Measurements from ENCODE around the gene SDK2. TPM values are rescaled to one million over a fixed set of nuclear protein-coding genes. Genes with fewer than 3 reads are reported as not detected.

Gene SDK2
- total RNA-seq, 1 donor from 2014 or later, result 11.2 TPM

GRCh38 chr17:73648974-73649373, 4.7 kb upstream of the SDK2 start:
- H3K4me1 Mint-ChIP-seq (ENCODE audit: low read depth, unreplicated experiment), result peaks cover 1% of the 10 kb centered on the region
- no peaks in the 10 kb centered on the region for H3K9me3 Mint-ChIP-seq (ENCODE audit: unreplicated experiment)
- Histone ChIP-seq H3K4me3 (ENCODE audit: insufficient read depth, low read depth, low read length) (no peak overlapping the region), H3K36me3 (ENCODE audit: insufficient read depth, low read length) (no peaks in the 10 kb centered on the region), H3K27ac (ENCODE audit: low read depth, low read length) (no peak overlapping the region), H3K27me3 (ENCODE audit: insufficient read depth, low read length) (peaks cover 19% of the 10 kb centered on the region), H3K79me2 (ENCODE audit: insufficient read depth, low read length) (no peaks in the 10 kb centered on the region), H3K9me3 (ENCODE audit: insufficient read depth, low read depth, low read length) (peaks cover 4% of the 10 kb centered on the region), H3K4me2 (ENCODE audit: low read length) (no peak overlapping the region), H4K20me1 (ENCODE audit: insufficient read depth, low read length) (no peaks in the 10 kb centered on the region), H3K9ac (ENCODE audit: low read length) (no peak overlapping the region), H3K4me1 (ENCODE audit: insufficient read depth, low read length) (peaks cover under 1% of the 10 kb centered on the region), H2AFZ (ENCODE audit: low read depth, low read length) (no peak overlapping the region)
- H3K27ac Mint-ChIP-seq (ENCODE audit: unreplicated experiment), result no peak overlapping the region
- DNase-seq (ENCODE audit: low read depth) (no peak), FAIRE-seq (no peak)
- H3K27me3 Mint-ChIP-seq (ENCODE audit: low read depth, unreplicated experiment), result peaks cover 48% of the 10 kb centered on the region
- H3K36me3 Mint-ChIP-seq (ENCODE audit: low read depth, unreplicated experiment), result no peaks in the 10 kb centered on the region
- H3K4me3 Mint-ChIP-seq (ENCODE audit: unreplicated experiment), result no peak overlapping the region
- TF ChIP-seq CTCF (IDR thresholded peaks at IDR 0.05; ENCODE audit: insufficient read depth, low read depth, low read length) (no peak), EZH2 (IDR thresholded peaks at IDR 0.05; ENCODE audit: insufficient read depth, low read length) (no peak)

GRCh38 chr17:73648543-73648820, 4.2 kb upstream of the SDK2 start:
- no peak for DNase-seq (ENCODE audit: low read depth)
- Histone ChIP-seq H2AFZ (ENCODE audit: low read depth, low read length) (no peak overlapping the region), H3K4me2 (ENCODE audit: low read length) (no peak overlapping the region), H3K4me3 (ENCODE audit: insufficient read depth, low read depth, low read length) (no peak overlapping the region), H3K27ac (ENCODE audit: low read depth, low read length) (no peak overlapping the region), H3K36me3 (ENCODE audit: insufficient read depth, low read length) (no peaks in the 10 kb centered on the region), H3K9me3 (ENCODE audit: insufficient read depth, low read depth, low read length) (peaks cover 1% of the 10 kb centered on the region), H3K79me2 (ENCODE audit: insufficient read depth, low read length) (no peaks in the 10 kb centered on the region), H3K27me3 (ENCODE audit: insufficient read depth, low read length) (peaks cover 19% of the 10 kb centered on the region), H3K4me1 (ENCODE audit: insufficient read depth, low read length) (peaks cover 4% of the 10 kb centered on the region), H3K9ac (ENCODE audit: low read length) (no peak overlapping the region), H4K20me1 (ENCODE audit: insufficient read depth, low read length) (no peaks in the 10 kb centered on the region)
- peaks cover 1% of the 10 kb centered on the region for H3K4me1 Mint-ChIP-seq (ENCODE audit: low read depth, unreplicated experiment)
- H3K4me3 Mint-ChIP-seq (ENCODE audit: unreplicated experiment), result no peak overlapping the region
- H3K9me3 Mint-ChIP-seq (ENCODE audit: unreplicated experiment), result no peaks in the 10 kb centered on the region
- H3K36me3 Mint-ChIP-seq (ENCODE audit: low read depth, unreplicated experiment), result no peaks in the 10 kb centered on the region
- FAIRE-seq, result no peak
- no peak for TF ChIP-seq CTCF (IDR thresholded peaks at IDR 0.05; ENCODE audit: insufficient read depth, low read depth, low read length)
- no peak for TF ChIP-seq EZH2 (IDR thresholded peaks at IDR 0.05; ENCODE audit: insufficient read depth, low read length)
- H3K27me3 Mint-ChIP-seq (ENCODE audit: low read depth, unreplicated experiment), result peaks cover 48% of the 10 kb centered on the region
- no peak overlapping the region for H3K27ac Mint-ChIP-seq (ENCODE audit: unreplicated experiment)

- DNase-seq (ENCODE audit: low read depth) (no peak), FAIRE-seq (no peak)
- H3K9me3 ChIP-seq (ENCODE audit: insufficient read depth, low read depth, low read length), result no peaks in the 10 kb centered on the region
- no peaks in the 10 kb centered on the region for H3K36me3 Mint-ChIP-seq (ENCODE audit: low read depth, unreplicated experiment)
- no peak for TF ChIP-seq EZH2 (IDR thresholded peaks at IDR 0.05; ENCODE audit: insufficient read depth, low read length)
- TF ChIP-seq CTCF (IDR thresholded peaks at IDR 0.05; ENCODE audit: insufficient read depth, low read depth, low read length), result no peak
- no peak overlapping the region for H3K4me3 ChIP-seq (ENCODE audit: insufficient read depth, low read depth, low read length)
- no peaks in the 10 kb centered on the region for H3K9me3 Mint-ChIP-seq (ENCODE audit: unreplicated experiment)
- H3K9ac ChIP-seq (ENCODE audit: low read length), result no peak overlapping the region
- peaks cover 8% of the 10 kb centered on the region for H3K4me1 ChIP-seq (ENCODE audit: insufficient read depth, low read length)
- no peak overlapping the region for H3K27ac Mint-ChIP-seq (ENCODE audit: unreplicated experiment)
- H2AFZ ChIP-seq (ENCODE audit: low read depth, low read length), result no peak overlapping the region
- no peaks in the 10 kb centered on the region for H4K20me1 ChIP-seq (ENCODE audit: insufficient read depth, low read length)
- peaks cover 19% of the 10 kb centered on the region for H3K27me3 ChIP-seq (ENCODE audit: insufficient read depth, low read length)
- no peaks in the 10 kb centered on the region for H3K79me2 ChIP-seq (ENCODE audit: insufficient read depth, low read length)
- H3K36me3 ChIP-seq (ENCODE audit: insufficient read depth, low read length), result no peaks in the 10 kb centered on the region
- H3K4me2 ChIP-seq (ENCODE audit: low read length), result no peak overlapping the region
- no peak overlapping the region for H3K27ac ChIP-seq (ENCODE audit: low read depth, low read length)
- H3K4me3 Mint-ChIP-seq (ENCODE audit: unreplicated experiment), result no peak overlapping the region
- H3K27me3 Mint-ChIP-seq (ENCODE audit: low read depth, unreplicated experiment), result peaks cover 48% of the 10 kb centered on the region
- H3K4me1 Mint-ChIP-seq (ENCODE audit: low read depth, unreplicated experiment), result peaks cover 1% of the 10 kb centered on the region
These were observed 3.7 kb upstream of the SDK2 start for GRCh38 chr17:73647772-73648542.
